Sigmoid colon (tissue), 4 donors: ENCODE measurements around the gene SEC16A.

Experiments used
- CTCF ChIP-seq, 4 experiments: fragments of 450-650 bp in 3 of 4; fragments of 200-600 bp in 1 of 4; IDR thresholded peaks; one replicate each; pipeline ENCODE4 v1.5.1; 2016 to 2019; ENCODE audit warnings: antibody characterized with exemption in 4 of 4, mild to moderate bottlenecking in 3 of 4, moderate library complexity in 2 of 4
- EP300 ChIP-seq, 4 donors: sonication (generic); formaldehyde crosslinking; IDR thresholded peaks; one replicate each; pipeline ENCODE4 v1.6.1; 2017; ENCODE audit warnings: antibody characterized with exemption in 4 of 4
- POLR2A ChIP-seq, 2 donors: fragments of 450-650 bp; IDR thresholded peaks; one replicate each; pipeline ENCODE4 v1.6.1; 2016; ENCODE audit warnings: antibody characterized with exemption in 2 of 2, mild to moderate bottlenecking in 2 of 2, moderate library complexity in 2 of 2
- POLR2AphosphoS5 ChIP-seq, 4 donors: sonication (generic); formaldehyde crosslinking; IDR thresholded peaks; one replicate each; pipeline ENCODE4 v1.6.1; 2017; ENCODE audit warnings: antibody characterized with exemption in 4 of 4

DNA sequence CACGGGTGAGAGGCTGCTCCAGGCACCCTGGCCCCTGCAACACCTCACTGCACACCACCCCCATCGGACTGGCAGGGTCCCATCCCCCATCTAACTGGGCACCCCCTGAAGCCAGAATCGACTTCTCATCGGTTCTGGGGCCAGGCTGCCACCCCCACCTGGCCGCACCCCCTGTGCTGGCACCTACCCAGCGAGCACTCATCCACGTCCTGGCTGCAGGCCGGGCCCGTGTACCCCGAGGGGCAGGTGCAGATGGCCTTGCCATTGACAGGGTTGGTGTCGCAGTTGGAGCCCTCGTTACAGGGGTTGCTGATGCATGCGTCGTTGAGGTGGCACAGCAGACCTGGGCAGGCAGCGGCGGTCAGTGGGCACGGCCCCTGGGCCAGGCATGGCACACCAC, 35.1 kb upstream of the SEC16A start:
- TF ChIP-seq POLR2A (IDR thresholded peaks at IDR 0.05) (no peak), CTCF (IDR thresholded peaks at IDR 0.05) (no peak), POLR2AphosphoS5 (IDR thresholded peaks at IDR 0.05) (no peak), EP300 (IDR thresholded peaks at IDR 0.05) (no peak)
